GM19328 (cell line): ENCODE results near the gene C1S.

Experiments
- ATAC-seq: cut with Tn5 transposase; IDR thresholded peaks from one replicate; pipeline ENCODE4 v1.9.1; 2021; ENCODE audit warnings: mild to moderate bottlenecking, moderate library complexity; ENCODE audit not compliant: unreplicated experiment

Gene C1S

DNA sequence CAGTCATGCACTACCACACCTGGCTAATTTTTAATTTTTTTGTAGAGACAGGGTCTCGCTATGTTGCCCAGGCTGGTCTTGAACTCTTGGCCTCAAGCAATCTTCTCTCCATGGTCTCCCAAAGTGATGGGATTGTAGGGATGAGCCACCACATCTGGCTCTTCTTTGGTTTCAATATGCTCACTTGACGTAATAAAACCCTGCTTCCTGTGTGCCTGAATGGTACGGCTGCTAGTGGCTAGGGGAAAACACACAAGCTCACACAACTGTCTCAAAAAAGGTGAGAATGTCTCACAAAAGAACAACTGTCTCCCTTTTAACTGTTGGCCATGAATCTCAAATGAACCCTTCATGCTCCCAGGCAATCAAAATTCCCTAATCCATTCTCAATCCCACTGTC is 15.0 kb downstream of the C1S start:
- no peak for ATAC-seq

DNA sequence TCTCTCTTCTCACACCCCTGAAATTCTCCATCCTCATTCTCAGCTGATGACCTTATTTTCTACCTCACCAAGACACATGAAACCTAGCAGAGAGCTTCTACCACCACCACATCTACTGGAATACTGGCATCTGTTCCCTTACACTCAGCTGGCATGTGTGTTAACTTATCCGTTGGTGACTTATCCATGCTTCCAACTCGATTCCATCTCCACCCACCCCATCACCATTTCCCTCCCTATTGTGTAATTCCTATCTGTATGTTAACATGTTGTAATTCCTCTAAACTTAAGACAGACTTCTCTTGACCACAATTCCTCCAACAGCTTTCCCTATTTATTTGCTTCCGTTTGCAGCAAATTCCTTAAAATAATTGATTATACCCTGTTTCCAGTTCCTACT is 15.4 kb downstream of the C1S start:
- no peak for ATAC-seq

DNA sequence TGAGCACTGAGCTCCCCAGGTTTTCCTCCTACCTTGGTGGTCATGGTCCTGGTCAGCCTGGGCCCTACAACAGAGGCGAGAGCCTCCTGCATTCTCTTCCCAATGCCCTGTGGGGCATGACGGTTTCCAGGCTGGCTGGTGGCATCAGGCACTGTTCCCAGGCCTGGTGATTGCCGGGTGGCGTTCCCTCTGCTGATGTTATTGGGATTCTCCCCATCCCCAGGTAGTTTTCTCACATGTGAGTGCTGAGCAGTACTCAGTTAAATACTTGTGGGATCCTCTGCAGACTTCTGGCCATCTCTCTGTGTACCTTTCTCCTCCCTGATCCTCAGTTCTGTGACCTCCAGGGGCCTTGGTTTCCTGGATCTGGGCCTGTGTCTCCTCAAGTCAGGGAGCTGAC is 16.0 kb downstream of the C1S start:
- ATAC-seq = no peak

DNA sequence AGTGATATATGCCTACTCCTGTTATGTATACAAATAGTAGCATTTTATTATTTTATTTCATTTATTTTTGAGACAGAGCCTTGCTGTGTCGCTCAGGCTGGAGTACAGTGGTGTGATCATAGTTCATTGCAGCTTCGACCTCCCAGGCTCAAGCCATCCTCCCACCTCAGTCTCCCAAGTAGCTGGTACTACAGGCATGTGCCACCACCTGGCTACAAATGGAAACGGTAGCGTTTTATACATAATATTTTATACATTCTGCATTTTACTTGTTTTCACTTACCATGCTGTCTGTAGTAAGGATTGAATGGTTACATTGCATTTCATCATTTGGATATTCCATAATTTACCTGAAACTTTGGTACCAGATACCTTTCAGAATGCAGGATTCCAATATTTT is 17.6 kb downstream of the C1S start:
- no peak for ATAC-seq

DNA sequence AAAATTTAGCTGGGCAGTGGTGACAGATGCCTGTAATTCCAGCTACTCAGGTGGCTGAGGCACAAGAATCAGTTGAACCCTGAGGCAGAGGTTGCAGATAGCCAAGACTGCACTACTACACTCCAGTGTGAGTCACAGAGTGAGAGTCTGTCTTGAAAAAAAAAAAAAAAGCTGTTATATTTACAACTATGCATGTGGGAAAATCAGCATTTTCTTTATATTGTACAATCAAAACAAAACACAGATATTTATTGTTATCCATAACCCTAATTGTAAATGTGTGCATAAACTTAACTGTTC is 19.3 kb downstream of the C1S start:
- no peak for ATAC-seq

DNA sequence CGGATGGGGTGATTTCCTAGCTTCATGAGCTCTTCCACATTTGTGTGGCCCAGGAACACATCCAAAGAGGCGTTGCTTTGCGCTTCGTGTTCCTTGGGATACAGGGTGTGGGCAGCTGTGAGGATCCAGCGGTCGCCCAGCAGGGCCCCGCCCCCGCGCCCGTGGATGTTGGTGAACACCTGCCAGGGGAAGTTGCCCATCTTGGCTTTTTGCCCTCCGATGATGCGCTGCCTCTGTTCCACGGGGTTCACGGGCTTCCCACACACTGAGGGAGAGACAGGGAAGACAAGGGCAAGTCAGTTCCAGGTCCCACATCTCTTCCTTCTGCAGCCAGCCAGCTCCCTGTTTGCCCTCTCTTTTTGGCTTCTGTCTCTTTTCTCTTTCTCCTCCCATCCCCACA is 20.5 kb downstream of the C1S start:
- ATAC-seq = no peak

DNA sequence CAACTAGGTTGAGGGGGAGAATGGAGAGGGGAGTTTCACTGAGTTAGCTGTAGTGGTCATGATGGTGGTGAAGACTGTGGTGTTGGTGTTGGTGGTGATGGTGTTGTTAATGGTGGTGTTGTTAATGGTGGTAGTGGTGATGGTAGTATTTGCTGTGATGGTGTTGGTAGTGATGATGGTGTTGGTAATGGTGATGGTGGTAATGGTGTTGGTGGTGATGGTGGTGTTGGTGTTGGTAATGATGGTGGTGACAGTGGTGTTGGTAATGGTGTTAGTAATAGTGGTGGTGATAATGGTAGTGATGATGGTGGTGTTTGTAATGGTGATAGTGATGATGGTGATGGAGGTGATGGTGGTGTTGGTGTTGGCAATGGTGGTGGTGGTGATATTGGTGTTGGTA is 22.6 kb downstream of the C1S start:
- no peak for ATAC-seq

DNA sequence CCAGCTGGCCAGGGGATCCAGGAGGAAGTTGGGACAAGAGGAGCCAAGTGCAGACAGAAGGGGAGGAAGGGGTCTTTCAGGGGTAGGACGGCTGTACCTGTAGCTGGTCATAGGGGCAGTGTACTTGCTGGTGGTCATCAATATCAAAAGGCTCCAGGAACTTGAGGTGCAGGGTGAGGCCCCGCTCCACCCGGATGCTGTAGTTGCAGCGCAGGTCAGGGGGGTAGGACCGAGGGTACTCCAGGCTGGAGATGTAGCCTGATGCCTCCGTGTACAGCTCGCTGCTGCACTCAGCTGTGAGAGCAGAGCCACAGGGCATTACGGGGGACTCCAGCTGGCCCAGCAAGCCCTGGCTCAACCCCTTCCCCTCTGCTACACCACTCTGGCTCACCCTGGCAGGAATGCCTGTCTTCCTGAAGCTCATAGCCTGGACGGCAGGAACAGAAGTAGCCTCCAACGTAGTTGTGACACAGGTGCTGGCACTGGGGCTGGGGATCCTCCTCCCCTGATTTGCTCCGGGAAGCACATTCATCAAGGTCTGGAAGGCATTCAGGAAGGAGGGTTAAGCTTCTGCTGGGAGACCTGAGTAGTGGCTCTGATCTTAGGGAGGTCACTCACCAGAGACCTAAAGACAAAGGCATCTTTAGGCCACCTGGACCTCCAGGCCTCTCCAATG is 28.8 kb downstream of the C1S start:
- no peak for ATAC-seq

DNA sequence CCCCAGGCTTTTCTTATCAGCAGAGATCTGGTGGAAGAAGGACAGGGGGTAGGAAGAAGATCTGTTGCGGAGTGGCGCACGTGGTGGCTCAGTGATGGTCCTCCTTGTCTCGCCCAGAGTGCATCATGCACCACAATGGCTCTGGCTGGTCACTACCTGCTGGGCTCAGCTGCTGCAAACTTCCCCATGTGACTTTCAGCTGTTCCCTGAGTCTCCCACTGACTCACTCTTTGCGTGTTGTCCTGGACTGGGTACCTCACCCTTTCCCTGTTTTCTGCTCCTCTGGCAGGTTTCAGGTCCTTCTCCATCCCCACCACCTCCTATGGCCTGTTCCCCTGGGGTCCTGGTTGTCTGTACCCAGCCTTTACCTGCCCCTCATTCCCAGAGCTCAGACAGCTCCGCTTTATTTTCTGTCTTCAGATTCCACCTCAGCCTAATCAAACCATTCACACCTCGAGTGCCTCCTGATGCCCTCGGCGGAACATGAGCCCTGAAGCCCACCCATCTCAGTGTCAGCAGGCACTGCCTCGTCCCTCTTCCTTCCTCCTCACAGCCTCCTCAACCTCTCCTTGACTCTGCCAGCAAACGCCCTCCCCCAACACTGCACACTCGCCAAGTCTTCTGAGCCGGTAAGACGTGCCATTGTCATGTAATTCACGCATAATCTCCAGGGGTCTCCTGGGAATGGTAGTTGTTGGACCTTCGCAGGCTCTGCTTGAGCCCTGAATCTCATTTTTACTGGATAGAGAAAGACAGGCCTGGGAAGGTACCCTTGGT is 29.9 kb downstream of the C1S start:
- no peak for ATAC-seq

DNA sequence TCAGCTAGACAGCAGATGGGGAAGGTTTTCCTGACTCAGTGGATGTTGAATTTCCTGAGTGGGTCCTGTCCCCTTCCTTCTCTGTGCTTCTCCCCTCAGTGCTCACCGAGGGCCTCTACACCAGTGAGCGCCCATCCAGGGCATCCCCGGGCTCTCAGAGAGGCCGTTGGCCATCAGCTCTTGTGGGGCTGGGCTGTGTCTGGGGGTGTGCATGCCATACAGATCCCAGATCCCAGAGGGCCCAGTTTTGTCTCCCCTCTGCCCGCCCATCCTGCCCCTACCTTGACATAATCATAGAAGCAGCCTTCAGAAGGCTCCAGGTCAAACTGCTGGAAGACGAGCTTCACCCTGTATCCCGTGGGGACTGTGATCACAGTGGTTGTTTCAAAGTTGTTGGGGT is 30.7 kb downstream of the C1S start:
- no peak for ATAC-seq

DNA sequence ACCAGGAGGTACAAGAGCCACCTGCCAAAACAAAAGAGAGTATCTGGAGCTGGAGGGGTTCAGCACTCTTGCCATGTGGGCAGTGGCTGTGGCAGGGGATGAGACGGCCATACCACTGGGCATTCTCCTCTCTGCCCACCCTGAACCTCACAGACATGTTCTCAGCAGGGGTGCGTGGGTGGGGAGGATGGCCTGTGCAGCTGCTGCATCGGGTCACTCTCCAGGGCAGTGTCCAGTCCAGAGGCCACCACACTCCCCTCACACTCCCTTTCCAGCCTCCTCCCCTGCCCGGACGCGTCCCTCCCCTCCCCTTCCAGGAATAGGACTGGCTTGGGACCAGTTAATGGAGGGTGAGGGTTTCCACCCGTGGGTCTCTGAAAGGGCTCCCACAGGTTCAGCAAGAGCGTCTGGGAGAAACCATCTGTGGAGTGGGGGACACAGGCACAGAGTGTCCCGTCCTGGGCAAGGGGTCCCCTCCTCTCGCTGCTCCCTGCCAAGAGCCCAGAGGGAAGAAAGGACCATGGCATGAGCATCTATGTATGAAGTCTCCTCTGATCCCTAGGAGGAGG is 31.2 kb downstream of the C1S start:
- ATAC-seq = no peak

DNA sequence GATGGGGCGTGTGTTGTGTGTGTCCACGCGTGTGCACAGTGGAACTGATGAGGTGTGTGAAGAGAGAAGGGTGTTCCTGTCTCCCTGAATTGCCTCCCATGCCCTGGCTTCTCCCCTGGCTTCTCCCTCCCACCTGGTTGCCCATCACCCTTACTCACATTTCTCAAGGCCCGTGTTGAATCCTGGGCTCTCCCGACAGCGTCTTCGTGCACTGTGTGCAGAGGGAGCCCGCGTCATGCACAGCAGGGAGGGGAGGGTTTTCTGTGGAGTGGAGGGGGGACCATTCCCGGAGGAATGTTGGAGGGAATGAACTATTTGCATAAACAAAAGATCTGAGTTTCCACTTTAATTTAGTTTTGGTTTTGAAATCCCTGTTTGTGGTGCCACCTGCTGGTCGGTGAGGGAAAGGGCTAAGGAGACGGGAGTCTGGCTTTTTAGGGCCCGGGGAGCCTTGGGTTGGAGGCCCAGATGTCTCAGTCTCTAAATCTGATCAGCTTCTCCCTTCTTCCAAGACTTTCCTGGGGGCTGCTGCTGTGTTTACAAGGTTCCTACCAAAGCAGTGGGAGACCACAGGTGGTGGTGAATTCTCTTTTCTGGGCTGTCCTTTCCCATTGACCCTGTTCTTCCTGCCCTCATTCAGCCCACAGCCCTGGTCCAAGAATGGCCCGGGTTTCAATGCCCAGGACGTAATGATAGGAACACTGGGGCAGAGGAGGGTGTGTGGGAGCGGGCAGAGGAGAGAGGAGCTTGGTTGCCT is 31.9 kb downstream of the C1S start, which contains the start of gene C1R:
Gene C1R (minus strand): TSS at position 217 of the 757 bp plus-strand sequence. CDS start 57 bp downstream, at position 160.
- ATAC-seq = no peak

DNA sequence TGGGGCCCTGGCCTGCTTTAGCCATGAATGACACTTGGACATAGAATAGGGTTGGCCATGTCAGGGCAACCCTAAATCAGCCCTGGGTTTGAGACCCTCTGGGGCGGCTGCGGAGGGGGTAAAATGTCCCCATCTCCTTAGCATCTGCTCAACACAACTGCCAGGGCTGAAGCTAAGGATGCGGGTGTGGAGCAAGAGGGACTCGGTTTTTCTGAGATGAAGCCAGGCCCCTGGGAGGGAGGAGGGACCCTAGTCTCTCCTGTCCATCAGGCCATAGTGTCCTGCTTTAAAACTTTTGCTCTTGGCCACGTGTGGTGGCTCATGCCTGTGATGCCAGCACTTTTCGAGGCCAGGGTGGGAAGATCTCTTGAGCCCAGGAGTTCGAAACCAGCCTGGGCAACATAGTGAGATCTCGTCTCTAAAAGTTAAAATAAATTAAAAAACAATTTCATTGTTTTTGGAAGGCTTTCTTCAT is 32.5 kb downstream of the C1S start:
- no peak for ATAC-seq

DNA sequence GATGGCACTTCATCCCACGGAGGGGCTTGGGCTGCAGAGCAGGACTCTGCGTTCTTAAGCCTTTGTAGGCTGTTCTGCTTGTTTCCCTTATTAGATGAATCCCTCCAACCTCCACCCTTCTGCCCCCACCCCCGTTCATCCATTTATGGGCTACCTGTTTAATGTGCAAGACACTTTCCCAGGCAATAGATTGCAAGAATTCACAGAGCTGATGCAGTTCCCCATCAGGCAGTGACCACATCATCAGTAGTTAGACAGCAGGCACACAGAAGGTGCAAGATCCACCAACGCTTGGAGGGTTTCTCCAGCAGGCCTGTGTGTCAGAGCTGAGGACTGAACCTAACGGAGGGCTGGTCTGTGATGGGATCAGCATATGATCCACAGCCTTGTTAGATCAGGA is 33.0 kb downstream of the C1S start:
- no peak for ATAC-seq

DNA sequence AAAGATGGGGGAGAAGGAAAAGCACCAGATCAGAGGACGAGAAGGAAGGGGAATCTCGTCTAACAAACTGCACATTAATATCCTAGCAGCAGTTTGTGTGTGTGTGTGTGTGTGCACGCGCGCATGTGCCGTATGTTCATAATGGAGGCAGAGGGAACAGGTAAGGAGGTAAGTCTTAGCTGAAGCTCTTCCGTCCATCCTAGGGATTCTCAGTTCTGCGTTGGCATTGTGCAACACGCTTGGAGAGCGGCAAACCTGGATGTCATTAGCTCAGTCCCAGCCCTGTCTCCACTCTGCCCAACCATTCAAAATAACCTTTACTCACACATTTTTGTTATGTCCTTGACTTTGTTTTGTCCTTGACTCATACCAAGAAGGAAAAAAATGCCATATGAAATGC is 33.4 kb downstream of the C1S start:
- ATAC-seq = no peak

DNA sequence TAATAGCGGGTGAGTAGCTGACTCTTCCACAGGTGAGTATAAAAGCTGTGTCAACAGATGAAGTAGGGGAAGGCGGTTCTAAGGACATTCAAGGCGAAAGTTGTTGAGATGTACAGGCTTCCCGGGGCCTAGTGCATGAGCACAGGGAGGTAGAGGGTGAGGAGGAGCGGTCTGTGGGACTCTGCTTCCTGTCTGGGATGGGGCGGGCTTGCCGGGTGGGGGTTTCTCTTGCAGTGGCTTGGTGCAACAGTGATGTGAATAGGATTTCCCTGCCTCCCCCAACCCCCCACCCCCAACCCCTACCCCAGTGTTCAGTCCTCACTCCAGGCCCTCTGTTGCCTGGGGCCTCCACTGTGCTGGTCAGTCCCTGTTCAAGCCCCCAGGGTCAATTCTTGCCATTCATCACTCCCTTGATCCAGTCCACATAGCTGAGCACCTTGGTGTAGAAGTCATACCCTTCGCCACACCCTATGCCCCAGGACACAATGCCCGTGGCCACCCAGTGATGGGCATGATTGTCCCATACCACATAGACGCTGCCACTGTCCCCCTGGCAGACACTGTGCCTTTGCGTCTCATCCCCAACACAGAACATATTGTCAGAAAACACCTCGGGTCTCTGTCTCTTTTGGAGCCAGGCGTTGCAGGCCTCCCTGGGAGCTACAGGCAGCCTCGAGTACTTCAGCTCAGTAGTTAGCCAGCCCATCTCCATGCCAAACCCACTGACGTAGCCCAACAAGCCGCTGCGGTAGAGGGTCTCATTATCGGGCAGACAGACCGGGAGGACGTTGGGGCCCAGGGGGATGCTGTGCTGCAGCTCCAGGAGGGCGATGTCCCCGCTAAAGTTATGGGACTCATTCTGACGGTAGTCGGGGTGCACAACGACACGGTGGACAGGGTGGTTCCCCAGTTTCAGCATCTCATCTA is 35.8 kb downstream of the C1S start:
- no peak for ATAC-seq

DNA sequence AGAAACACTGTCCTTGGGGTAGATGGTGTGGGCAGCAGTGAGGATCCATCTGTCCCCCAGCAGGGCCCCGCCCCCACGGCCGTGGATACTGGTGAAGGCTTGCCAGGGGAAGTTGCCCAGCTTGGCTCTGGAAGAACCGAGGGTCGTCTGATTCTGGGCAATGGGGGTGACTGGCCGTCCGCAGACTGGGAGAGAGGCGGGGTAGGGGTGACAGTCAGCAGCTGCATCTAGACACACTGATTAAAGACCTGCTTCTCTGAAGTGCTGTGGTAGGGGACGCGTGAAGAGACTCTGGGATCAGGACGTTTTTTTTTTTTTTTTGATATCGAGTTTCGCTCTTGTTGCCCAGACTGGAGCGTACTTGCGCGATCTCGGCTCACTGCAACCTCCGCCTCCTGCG is 36.5 kb downstream of the C1S start:
- no peak for ATAC-seq

DNA sequence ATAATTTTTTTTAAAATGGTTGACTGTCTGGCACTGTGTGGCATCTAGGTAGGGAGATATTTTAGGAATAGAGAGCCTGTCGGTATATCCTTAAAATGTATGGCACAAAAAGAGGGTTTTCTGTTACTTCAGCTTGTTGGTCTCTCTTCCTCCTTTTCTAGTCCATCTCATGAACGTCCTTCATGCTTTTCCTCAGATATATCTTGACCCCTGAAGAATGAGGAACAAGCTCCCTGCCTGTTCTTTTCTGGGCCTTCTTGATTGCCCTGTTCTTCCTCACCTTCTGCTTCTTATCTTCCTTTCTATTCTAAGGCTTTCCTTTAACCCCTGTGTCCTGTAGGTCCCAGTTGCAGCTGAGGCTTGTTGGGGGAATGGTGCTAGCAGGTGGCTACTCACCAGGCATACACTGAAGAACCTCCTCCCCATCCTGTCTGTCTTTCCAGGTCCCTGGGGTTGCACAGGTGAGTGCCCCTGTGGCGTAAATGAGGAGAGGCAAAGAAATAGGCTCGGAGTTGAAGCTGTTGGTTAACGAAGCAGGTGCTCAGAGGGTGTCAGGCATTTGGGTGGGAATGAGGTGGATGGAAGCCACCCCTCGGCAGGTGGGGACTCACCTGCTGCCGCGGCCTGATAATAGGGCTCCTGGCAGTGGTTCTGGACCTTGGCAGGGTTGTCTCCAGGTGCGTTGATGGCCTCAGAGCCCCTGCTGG is 38.9 kb downstream of the C1S start:
- no peak for ATAC-seq

DNA sequence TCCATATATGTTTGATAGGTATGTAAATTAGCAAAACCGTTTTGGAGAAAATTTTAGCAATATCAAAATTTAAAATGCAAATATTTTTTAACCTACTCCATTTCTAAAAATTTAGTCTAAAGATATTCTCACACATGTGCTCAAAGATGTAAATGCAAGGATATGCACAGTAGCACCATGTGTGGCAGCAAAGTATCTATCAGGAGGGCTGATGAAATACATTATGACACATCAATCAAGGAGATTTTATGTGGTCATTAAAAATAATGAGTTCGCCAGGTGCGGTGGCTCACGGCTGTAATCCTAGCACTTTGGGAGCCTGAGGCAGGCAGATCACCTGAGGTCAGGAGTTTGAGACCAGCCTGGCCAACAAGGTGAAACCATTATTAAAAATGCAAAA is 39.7 kb downstream of the C1S start:
- no peak for ATAC-seq
